Measurements from ENCODE around the gene DYTN.

DNA sequence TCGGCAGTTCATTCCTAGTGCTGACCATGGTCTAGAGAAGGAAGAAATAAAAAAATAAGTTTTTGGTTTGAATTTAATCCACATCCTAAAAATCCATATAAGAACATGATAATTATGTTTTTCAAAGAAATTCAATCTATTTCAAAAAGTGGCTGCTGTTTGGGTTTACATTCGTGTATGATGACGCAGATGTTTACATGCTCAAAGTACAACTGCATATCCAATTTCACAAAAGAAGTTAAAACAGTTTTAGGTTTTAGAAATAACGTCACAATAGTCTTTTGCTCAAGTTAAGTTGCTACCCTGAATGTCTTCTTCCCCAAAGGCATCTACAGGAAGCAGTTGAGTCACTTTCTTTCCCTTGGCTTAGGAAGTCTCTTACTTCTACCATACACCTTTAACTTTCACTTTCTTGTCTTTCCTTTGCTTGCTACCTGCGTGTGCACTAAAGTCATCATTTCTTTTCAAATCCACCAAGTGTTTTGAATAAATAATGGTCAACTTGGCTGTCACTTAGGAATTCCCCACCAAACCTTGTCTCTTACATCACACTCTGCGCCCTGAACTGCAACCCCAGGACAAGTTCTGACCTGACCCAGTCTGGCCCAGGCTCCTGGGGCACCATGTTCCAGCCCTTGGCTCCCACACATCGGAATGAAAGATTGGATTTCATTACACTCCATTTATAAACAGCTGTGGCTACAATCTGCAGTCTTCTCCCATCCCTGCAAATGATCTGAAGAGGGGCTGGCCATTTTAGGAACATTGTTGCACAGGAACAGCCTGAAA, 47.5 kb downstream of the DYTN start:
- TF ChIP-seq POLR2AphosphoS5 (IDR thresholded peaks at IDR 0.05; ENCODE audit: low read depth, low read length) (no peak), CEBPB (IDR thresholded peaks at IDR 0.05; ENCODE audit: low read depth) (no peak)
- TF ChIP-seq, protein P1, sequence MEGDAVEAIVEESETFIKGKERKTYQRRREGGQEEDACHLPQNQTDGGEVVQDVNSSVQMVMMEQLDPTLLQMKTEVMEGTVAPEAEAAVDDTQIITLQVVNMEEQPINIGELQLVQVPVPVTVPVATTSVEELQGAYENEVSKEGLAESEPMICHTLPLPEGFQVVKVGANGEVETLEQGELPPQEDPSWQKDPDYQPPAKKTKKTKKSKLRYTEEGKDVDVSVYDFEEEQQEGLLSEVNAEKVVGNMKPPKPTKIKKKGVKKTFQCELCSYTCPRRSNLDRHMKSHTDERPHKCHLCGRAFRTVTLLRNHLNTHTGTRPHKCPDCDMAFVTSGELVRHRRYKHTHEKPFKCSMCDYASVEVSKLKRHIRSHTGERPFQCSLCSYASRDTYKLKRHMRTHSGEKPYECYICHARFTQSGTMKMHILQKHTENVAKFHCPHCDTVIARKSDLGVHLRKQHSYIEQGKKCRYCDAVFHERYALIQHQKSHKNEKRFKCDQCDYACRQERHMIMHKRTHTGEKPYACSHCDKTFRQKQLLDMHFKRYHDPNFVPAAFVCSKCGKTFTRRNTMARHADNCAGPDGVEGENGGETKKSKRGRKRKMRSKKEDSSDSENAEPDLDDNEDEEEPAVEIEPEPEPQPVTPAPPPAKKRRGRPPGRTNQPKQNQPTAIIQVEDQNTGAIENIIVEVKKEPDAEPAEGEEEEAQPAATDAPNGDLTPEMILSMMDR (IDR thresholded peaks at IDR 0.05 in 2 of 3, conservative IDR thresholded peaks at IDR 0.05 in 1 of 3; ENCODE audit: borderline replicate concordance in 1 of 3, insufficient read depth in 1 of 3, low read depth in 2 of 3, low read length in 2 of 3) = no peak

Measured in HCT116 (cell line).